ENCODE results near the gene PSMA1. TPM values are rescaled to one million over a fixed set of nuclear protein-coding genes. Genes with fewer than 3 reads are reported as not detected.

Gene PSMA1
- total RNA-seq, 1 donor from 2014 or later: 164 TPM

DNA sequence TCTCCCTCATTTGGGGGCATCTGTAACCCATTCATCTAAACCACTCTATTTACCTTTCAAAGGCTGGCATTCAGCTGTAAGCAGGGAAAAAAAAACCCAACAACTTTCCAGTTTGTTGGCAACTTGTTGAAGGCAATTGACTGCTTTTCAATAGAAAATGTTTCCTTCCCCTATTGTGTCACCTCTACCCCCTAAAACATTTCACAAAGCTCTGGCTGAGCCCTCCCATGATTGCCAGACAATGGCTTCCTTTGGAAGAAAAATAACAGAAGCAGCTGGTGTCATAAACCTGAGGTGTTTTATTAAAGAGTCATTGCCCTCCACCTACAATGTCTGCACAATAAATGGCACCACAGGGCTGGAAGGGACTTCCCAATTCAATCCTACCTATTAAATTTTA lies 22.1 kb upstream of the PSMA1 start:
- H3K4me3 ChIP-seq (ENCODE audit: insufficient read depth, low read depth, low read length): no peak overlapping the region
- no peaks in the 10 kb centered on the region for H3K36me3 Mint-ChIP-seq (ENCODE audit: low read depth, unreplicated experiment)
- no peak overlapping the region for H3K27ac ChIP-seq (ENCODE audit: low read depth, low read length)
- no peaks in the 10 kb centered on the region for H3K79me2 ChIP-seq (ENCODE audit: insufficient read depth, low read length)
- no peaks in the 10 kb centered on the region for H3K4me1 ChIP-seq (ENCODE audit: insufficient read depth, low read length)
- no peaks in the 10 kb centered on the region for H3K27me3 Mint-ChIP-seq (ENCODE audit: low read depth, unreplicated experiment)
- H2AFZ ChIP-seq (ENCODE audit: low read depth, low read length): no peak overlapping the region
- H3K4me2 ChIP-seq (ENCODE audit: low read length): no peak overlapping the region
- H3K36me3 ChIP-seq (ENCODE audit: insufficient read depth, low read length): no peaks in the 10 kb centered on the region
- TF ChIP-seq, protein P1, sequence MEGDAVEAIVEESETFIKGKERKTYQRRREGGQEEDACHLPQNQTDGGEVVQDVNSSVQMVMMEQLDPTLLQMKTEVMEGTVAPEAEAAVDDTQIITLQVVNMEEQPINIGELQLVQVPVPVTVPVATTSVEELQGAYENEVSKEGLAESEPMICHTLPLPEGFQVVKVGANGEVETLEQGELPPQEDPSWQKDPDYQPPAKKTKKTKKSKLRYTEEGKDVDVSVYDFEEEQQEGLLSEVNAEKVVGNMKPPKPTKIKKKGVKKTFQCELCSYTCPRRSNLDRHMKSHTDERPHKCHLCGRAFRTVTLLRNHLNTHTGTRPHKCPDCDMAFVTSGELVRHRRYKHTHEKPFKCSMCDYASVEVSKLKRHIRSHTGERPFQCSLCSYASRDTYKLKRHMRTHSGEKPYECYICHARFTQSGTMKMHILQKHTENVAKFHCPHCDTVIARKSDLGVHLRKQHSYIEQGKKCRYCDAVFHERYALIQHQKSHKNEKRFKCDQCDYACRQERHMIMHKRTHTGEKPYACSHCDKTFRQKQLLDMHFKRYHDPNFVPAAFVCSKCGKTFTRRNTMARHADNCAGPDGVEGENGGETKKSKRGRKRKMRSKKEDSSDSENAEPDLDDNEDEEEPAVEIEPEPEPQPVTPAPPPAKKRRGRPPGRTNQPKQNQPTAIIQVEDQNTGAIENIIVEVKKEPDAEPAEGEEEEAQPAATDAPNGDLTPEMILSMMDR (IDR thresholded peaks at IDR 0.05; ENCODE audit: insufficient read depth, low read depth, low read length): no peak
- TF ChIP-seq EZH2 (IDR thresholded peaks at IDR 0.05; ENCODE audit: insufficient read depth, low read length): no peak
- no peaks in the 10 kb centered on the region for H3K4me1 Mint-ChIP-seq (ENCODE audit: low read depth, unreplicated experiment)
- H3K27ac Mint-ChIP-seq (ENCODE audit: unreplicated experiment): no peak overlapping the region
- FAIRE-seq: no peak
- H4K20me1 ChIP-seq (ENCODE audit: insufficient read depth, low read length): no peaks in the 10 kb centered on the region
- H3K9me3 Mint-ChIP-seq (ENCODE audit: unreplicated experiment): no peaks in the 10 kb centered on the region
- H3K4me3 Mint-ChIP-seq (ENCODE audit: unreplicated experiment): no peak overlapping the region
- no peak overlapping the region for H3K9ac ChIP-seq (ENCODE audit: low read length)
- no peaks in the 10 kb centered on the region for H3K27me3 ChIP-seq (ENCODE audit: insufficient read depth, low read length)
- no peak for DNase-seq (ENCODE audit: low read depth)
- no peaks in the 10 kb centered on the region for H3K9me3 ChIP-seq (ENCODE audit: insufficient read depth, low read depth, low read length)

DNA sequence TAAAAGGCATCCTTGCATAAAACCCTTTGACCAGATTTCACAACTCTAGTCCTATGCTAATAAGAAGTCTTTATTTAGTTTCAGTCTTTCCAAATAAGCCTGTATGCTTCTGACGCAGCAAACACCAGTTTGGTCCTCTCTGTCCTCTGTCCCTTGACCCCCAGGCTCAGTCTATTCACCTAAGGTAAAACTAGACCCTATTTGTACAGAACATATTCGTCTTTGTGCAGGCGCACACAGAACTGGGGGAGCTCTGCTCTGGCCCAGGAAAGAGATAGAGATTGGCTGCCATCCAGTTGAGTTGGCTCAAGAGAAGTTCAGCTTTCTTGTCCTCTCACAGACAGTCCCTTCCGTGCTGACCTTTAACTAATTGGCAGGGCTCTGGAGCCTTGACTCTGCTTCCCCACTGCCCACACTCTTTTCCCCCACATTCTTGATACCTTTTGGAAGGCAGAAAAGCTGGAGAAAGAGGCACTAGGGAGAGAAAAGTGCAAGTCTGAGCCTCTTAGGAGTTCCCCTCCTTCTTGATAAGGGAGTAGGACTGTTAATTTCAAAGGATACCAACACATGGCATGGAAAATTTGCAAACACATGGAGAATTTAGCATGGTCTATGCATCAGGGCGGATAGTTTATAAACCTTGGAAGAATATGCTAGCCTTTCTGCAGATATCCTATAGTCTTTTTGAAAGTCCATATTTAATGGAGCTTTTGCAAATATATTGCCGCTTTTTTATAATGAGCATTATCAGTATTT lies 21.2 kb upstream of the PSMA1 start:
- no peak for TF ChIP-seq EZH2 (IDR thresholded peaks at IDR 0.05; ENCODE audit: insufficient read depth, low read length)
- TF ChIP-seq, protein P1 (IDR thresholded peaks at IDR 0.05; ENCODE audit: insufficient read depth, low read depth, low read length): no peak
- no peaks in the 10 kb centered on the region for H3K4me1 Mint-ChIP-seq (ENCODE audit: low read depth, unreplicated experiment)
- FAIRE-seq: no peak
- Histone ChIP-seq H2AFZ (ENCODE audit: low read depth, low read length) (no peak overlapping the region), H3K4me2 (ENCODE audit: low read length) (no peak overlapping the region), H4K20me1 (ENCODE audit: insufficient read depth, low read length) (no peaks in the 10 kb centered on the region), H3K27ac (ENCODE audit: low read depth, low read length) (no peak overlapping the region), H3K27me3 (ENCODE audit: insufficient read depth, low read length) (no peaks in the 10 kb centered on the region), H3K9ac (ENCODE audit: low read length) (no peak overlapping the region), H3K4me1 (ENCODE audit: insufficient read depth, low read length) (no peaks in the 10 kb centered on the region), H3K36me3 (ENCODE audit: insufficient read depth, low read length) (no peaks in the 10 kb centered on the region), H3K9me3 (ENCODE audit: insufficient read depth, low read depth, low read length) (no peaks in the 10 kb centered on the region), H3K79me2 (ENCODE audit: insufficient read depth, low read length) (no peaks in the 10 kb centered on the region), H3K4me3 (ENCODE audit: insufficient read depth, low read depth, low read length) (no peak overlapping the region)
- H3K4me3 Mint-ChIP-seq (ENCODE audit: unreplicated experiment): no peak overlapping the region
- no peak for DNase-seq (ENCODE audit: low read depth)
- no peaks in the 10 kb centered on the region for H3K27me3 Mint-ChIP-seq (ENCODE audit: low read depth, unreplicated experiment)
- no peaks in the 10 kb centered on the region for H3K9me3 Mint-ChIP-seq (ENCODE audit: unreplicated experiment)
- no peak overlapping the region for H3K27ac Mint-ChIP-seq (ENCODE audit: unreplicated experiment)
- H3K36me3 Mint-ChIP-seq (ENCODE audit: low read depth, unreplicated experiment): no peaks in the 10 kb centered on the region

DNA sequence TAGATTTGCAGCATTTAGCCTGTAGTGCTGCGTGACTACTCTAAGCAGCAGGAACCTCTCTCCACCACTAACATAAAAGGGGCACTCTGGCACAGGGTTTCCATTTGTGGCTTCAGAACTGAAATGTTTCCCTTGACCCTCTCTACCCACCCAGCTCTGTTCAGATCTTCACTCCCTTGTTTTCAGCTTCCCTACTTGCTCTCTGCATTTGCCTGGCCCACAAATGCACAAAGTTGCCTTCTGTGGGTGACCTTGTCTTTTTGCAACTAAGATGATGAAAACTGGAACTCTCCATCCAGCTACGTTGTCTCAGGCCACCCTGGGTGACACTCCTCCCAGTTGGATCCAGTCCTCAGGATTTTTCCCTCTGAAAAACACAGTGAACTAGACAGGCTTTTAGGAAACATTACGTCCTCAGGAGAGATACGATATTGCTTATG lies 19.8 kb upstream of the PSMA1 start:
- H3K4me1 ChIP-seq (ENCODE audit: insufficient read depth, low read length): no peaks in the 10 kb centered on the region
- no peaks in the 10 kb centered on the region for H3K4me1 Mint-ChIP-seq (ENCODE audit: low read depth, unreplicated experiment)
- no peak overlapping the region for H3K27ac Mint-ChIP-seq (ENCODE audit: unreplicated experiment)
- H3K9ac ChIP-seq (ENCODE audit: low read length): no peak overlapping the region
- no peaks in the 10 kb centered on the region for H3K36me3 ChIP-seq (ENCODE audit: insufficient read depth, low read length)
- no peak overlapping the region for H3K4me3 ChIP-seq (ENCODE audit: insufficient read depth, low read depth, low read length)
- H3K27me3 ChIP-seq (ENCODE audit: insufficient read depth, low read length): no peaks in the 10 kb centered on the region
- H3K9me3 Mint-ChIP-seq (ENCODE audit: unreplicated experiment): no peaks in the 10 kb centered on the region
- no peak overlapping the region for H3K4me2 ChIP-seq (ENCODE audit: low read length)
- no peaks in the 10 kb centered on the region for H3K27me3 Mint-ChIP-seq (ENCODE audit: low read depth, unreplicated experiment)
- no peaks in the 10 kb centered on the region for H4K20me1 ChIP-seq (ENCODE audit: insufficient read depth, low read length)
- H3K36me3 Mint-ChIP-seq (ENCODE audit: low read depth, unreplicated experiment): no peaks in the 10 kb centered on the region
- FAIRE-seq (no peak), DNase-seq (ENCODE audit: low read depth) (no peak)
- no peaks in the 10 kb centered on the region for H3K79me2 ChIP-seq (ENCODE audit: insufficient read depth, low read length)
- no peak overlapping the region for H3K27ac ChIP-seq (ENCODE audit: low read depth, low read length)
- TF ChIP-seq, protein P1 (IDR thresholded peaks at IDR 0.05; ENCODE audit: insufficient read depth, low read depth, low read length): no peak
- no peak for TF ChIP-seq EZH2 (IDR thresholded peaks at IDR 0.05; ENCODE audit: insufficient read depth, low read length)
- H2AFZ ChIP-seq (ENCODE audit: low read depth, low read length): no peak overlapping the region
- no peak overlapping the region for H3K4me3 Mint-ChIP-seq (ENCODE audit: unreplicated experiment)
- H3K9me3 ChIP-seq (ENCODE audit: insufficient read depth, low read depth, low read length): no peaks in the 10 kb centered on the region

All from astrocyte (in vitro differentiated cells and primary cell).